ENCODE results near the gene PLXNA4.
"Not testable (repeated sequence)": the region's sequence is repeated elsewhere in the genome, so short reads cannot be mapped to it uniquely, and the experiment has no call there.

Gene PLXNA4

GRCh38 chr7:132190683-132191082 lies 385.6 kb downstream of the PLXNA4 start:
- no peak for DNase-seq

GRCh38 chr7:132189881-132190280 lies 386.4 kb downstream of the PLXNA4 start:
- DNase-seq, result no peak

GRCh38 chr7:132187869-132188789 lies 388.1 kb downstream of the PLXNA4 start:
- no peak for DNase-seq

- DNase-seq, result no peak
These were observed 388.9 kb downstream of the PLXNA4 start for GRCh38 chr7:132187391-132187790.

- no peak for DNase-seq
These were observed 391.1 kb downstream of the PLXNA4 start for GRCh38 chr7:132185150-132185549.

- no peak for DNase-seq
These were observed 392.4 kb downstream of the PLXNA4 start for GRCh38 chr7:132183781-132184380.

GRCh38 chr7:132182992-132183391 lies 393.3 kb downstream of the PLXNA4 start:
- DNase-seq, result no peak

- no peak for DNase-seq
These were observed 394.2 kb downstream of the PLXNA4 start for GRCh38 chr7:132181946-132182685.

- no peak for DNase-seq
These were observed 394.9 kb downstream of the PLXNA4 start for GRCh38 chr7:132181371-132181770.

GRCh38 chr7:132180481-132180880 lies 395.8 kb downstream of the PLXNA4 start:
- no peak for DNase-seq

GRCh38 chr7:132179681-132180080 lies 396.6 kb downstream of the PLXNA4 start:
- DNase-seq, result no peak

GRCh38 chr7:132179080-132179430 lies 397.2 kb downstream of the PLXNA4 start:
- no peak for DNase-seq

GRCh38 chr7:132178402-132179079 lies 397.7 kb downstream of the PLXNA4 start:
- DNase-seq, result not testable (repeated sequence)

- DNase-seq, result no peak
These were observed 398.4 kb downstream of the PLXNA4 start for GRCh38 chr7:132177708-132178401.

- DNase-seq, result no peak
These were observed 399.6 kb downstream of the PLXNA4 start for GRCh38 chr7:132176719-132177118.

- DNase-seq, result no peak
These were observed 405.1 kb downstream of the PLXNA4 start for GRCh38 chr7:132171130-132171576.

GRCh38 chr7:132169730-132170129 lies 406.5 kb downstream of the PLXNA4 start:
- no peak for DNase-seq

GRCh38 chr7:132168239-132168638 lies 408.0 kb downstream of the PLXNA4 start:
- DNase-seq, result no peak

GRCh38 chr7:132165695-132166094 lies 410.6 kb downstream of the PLXNA4 start:
- not testable (repeated sequence) for DNase-seq

- DNase-seq, result no peak
These were observed 411.6 kb downstream of the PLXNA4 start for GRCh38 chr7:132164558-132165125.

- DNase-seq, result no peak
These were observed 413.6 kb downstream of the PLXNA4 start for GRCh38 chr7:132162556-132163144.

GRCh38 chr7:132161976-132162375 lies 414.3 kb downstream of the PLXNA4 start:
- DNase-seq, result no peak

Measured in inflammatory macrophage treated with lipopolysaccharide for 1 hour (primary cell).